SIG-M5 treated with dmso at 0.1 percent for 504 hours (cell line): Measurements from ENCODE around the gene GREM1.

Experiments
- DNase-seq: peaks from one replicate; lab custom pipeline; 2025; ENCODE audit not compliant: unreplicated experiment; lab: John Stamatoyannopoulos, UW

GREM1 gene

GRCh38 chr15:32730677-32731654, 13.2 kb downstream of the GREM1 start:
- no peak for DNase-seq

- DNase-seq = no peak
These were observed 14.9 kb downstream of the GREM1 start for GRCh38 chr15:32732574-32733157.

- no peak for DNase-seq
These were observed 15.5 kb downstream of the GREM1 start for GRCh38 chr15:32733281-32733680.

- DNase-seq = no peak
These were observed 18.3 kb downstream of the GREM1 start for GRCh38 chr15:32735989-32736700.

GRCh38 chr15:32736701-32737061, 18.9 kb downstream of the GREM1 start:
- DNase-seq = no peak

GRCh38 chr15:32737304-32737703, 19.5 kb downstream of the GREM1 start:
- DNase-seq = no peak

- no peak for DNase-seq
These were observed 20.9 kb downstream of the GREM1 start for GRCh38 chr15:32738666-32739065.

GRCh38 chr15:32739522-32740063, 21.8 kb downstream of the GREM1 start:
- DNase-seq = no peak

- DNase-seq = no peak
These were observed 25.8 kb downstream of the GREM1 start for GRCh38 chr15:32743411-32744140.

- no peak for DNase-seq
These were observed 28.5 kb downstream of the GREM1 start for GRCh38 chr15:32746116-32746857.

GRCh38 chr15:32747921-32748342, 30.1 kb downstream of the GREM1 start:
- DNase-seq = no peak

GRCh38 chr15:32750979-32751378, 33.2 kb downstream of the GREM1 start:
- no peak for DNase-seq

GRCh38 chr15:32757426-32757825, 39.6 kb downstream of the GREM1 start:
- no peak for DNase-seq

GRCh38 chr15:32763295-32763694, 45.5 kb downstream of the GREM1 start:
- DNase-seq = no peak

GRCh38 chr15:32765236-32765635, 47.4 kb downstream of the GREM1 start:
- DNase-seq = no peak

GRCh38 chr15:32766101-32766500, 48.3 kb downstream of the GREM1 start:
- DNase-seq = no peak

GRCh38 chr15:32767236-32767635, 49.4 kb downstream of the GREM1 start:
- no peak for DNase-seq

GRCh38 chr15:32774022-32774421, 56.2 kb downstream of the GREM1 start:
- DNase-seq = no peak

- no peak for DNase-seq
These were observed 57.3 kb downstream of the GREM1 start for GRCh38 chr15:32775103-32775502.
